ENCODE measurements around the gene LARP6. TPM values are rescaled to one million over a fixed set of nuclear protein-coding genes. Genes with fewer than 3 reads are reported as not detected.

The LARP6 gene
- total RNA-seq, 4 donors from 2014 or later, result 56.6 to 105 (median 76.3) TPM

DNA sequence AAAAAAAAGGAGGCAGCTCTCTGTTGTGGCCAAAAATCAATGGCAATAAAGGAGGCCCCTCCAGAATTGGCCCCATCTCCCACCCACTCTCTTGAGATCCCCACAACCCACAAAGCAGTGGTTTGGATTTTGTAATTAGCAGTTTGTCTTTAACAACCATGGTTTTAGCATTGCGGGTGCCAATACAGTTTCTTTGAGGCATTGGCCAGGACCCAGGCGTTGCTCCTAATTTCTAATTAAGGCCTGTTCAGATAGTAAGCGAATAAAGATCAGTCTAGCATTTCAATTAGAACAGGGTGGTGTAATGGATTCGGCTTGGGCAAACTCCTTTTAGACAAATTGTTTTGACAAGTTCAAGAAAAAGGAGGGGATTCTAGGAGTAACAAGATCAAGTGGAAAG is 67.0 kb downstream of the LARP6 start:
- DNase-seq (ENCODE audit: low spot score) (no peak), ATAC-seq (ENCODE audit: low FRiP score) (no peak)
- TF ChIP-seq CTCF (IDR thresholded peaks at IDR 0.05), result no peak

- DNase-seq (ENCODE audit: low spot score), result no peak
- peak; percentile 72 for ATAC-seq (ENCODE audit: low FRiP score)
- no peak for TF ChIP-seq CTCF (IDR thresholded peaks at IDR 0.05)
These were observed 70.3 kb downstream of the LARP6 start for GRCh38 chr15:70783610-70784022.

DNA sequence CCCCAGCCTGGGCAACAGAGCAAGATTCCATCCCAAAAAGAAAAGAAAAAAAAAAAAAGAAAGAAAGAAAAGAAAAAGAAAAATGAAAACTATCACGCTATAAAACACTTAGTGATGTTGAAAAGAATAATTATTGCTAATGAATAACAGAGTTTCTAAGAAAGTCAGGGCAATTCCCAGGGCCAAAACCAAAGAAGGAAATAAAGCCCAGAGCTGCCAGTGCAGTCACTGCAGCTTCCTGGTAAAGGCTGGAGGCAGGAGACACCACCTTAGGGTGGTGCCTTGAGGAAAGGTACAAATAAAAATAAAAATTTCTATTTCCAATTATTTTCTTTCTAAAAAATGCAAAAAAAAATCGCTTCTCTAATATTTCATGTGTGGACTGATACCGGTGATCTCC is 70.9 kb downstream of the LARP6 start:
- ATAC-seq (ENCODE audit: low FRiP score), result no peak
- DNase-seq (ENCODE audit: low spot score), result no peak
- TF ChIP-seq CTCF (IDR thresholded peaks at IDR 0.05), result no peak

- no peak for TF ChIP-seq CTCF (IDR thresholded peaks at IDR 0.05)
- no peak for DNase-seq (ENCODE audit: low spot score)
- no peak for ATAC-seq (ENCODE audit: low FRiP score)
These were observed 72.7 kb downstream of the LARP6 start for GRCh38 chr15:70781236-70781635.

Other genes starting within 250 kb of the LARP6 start
- 100 to 1,000 TPM in 1 of 4 donors, 10 to 100 TPM in 3; 36.1 to 158 (median 47.3) TPM for gene UACA, start 90.6 kb downstream of the LARP6 start, total RNA-seq
- gene THAP10, start 38.3 kb upstream of the LARP6 start, total RNA-seq, result 1 to 10 TPM in 2 of 4 donors, under 1 TPM in 2; 0.48 to 3.5 (median 1.1) TPM
- 1 to 10 TPM; 2.5 to 7.1 (median 5.0) TPM for gene LRRC49, start 38.7 kb upstream of the LARP6 start, total RNA-seq

Measured in omental fat pad (tissue), 4 donors.